ENCODE measurements around the gene NR2F1.

- TF ChIP-seq CTCF (IDR thresholded peaks at IDR 0.05) (no peak), EZH2 (IDR thresholded peaks at IDR 0.05; ENCODE audit: borderline replicate concordance, insufficient read depth, low read depth, low read length, poor library complexity, severe bottlenecking) (no peak)
These were observed 18.2 kb downstream of the NR2F1 start for GRCh38 chr5:93601071-93601801.
